SK-N-SH (cell line): Measurements from ENCODE around the gene NRG3. TPM values are rescaled to one million over a fixed set of nuclear protein-coding genes. Genes with fewer than 3 reads are reported as not detected.

Experiments used
- CTCF ChIA-PET: fragments of 300-600, 350-600 bp; formaldehyde crosslinking; extraction: SDS; loops from one replicate; lab custom pipeline; 2021; lab: Yijun Ruan, JAX
- POLR2A ChIA-PET: fragments of 350-600 bp; sonication (Branson Sonifier 250); formaldehyde crosslinking; extraction: SDS; loops from one replicate; lab custom pipeline; 2020; ENCODE audit warnings: antibody characterized with exemption, inconsistent platforms; lab: Yijun Ruan, JAX
- DNase-seq: peaks from one replicate; pipeline ENCODE4 v3.0.0; 2012
- H2AFZ ChIP-seq: fragments of 200-600 bp; sonication (generic); 2 replicates; pipeline ENCODE4 v1.8.1; 2016; ENCODE audit warnings: antibody characterized with exemption, mild to moderate bottlenecking, low read depth
- H3F3A ChIP-seq: fragments of 200-600 bp; sonication (generic); replicated peaks from 2 replicates; pipeline ENCODE3; 2016; ENCODE audit warnings: antibody characterized with exemption, mild to moderate bottlenecking; ENCODE audit not compliant: insufficient read depth
- H3K27ac ChIP-seq, 2 experiments: fragments of 200-500 bp in 1 of 2; fragments of 200-600 bp in 1 of 2; sonication (Bioruptor generic) in 1 of 2; sonication (generic), shearing (Covaris generic) in 1 of 2; 2 replicates each; pipeline versions ENCODE4 v1.5.1 to v1.6.1; 2014 to 2016; ENCODE audit warnings: low read depth in 2 of 2, inconsistent platforms in 1 of 2, low read length in 1 of 2, mild to moderate bottlenecking in 1 of 2, mixed read lengths in 1 of 2
- H3K27me3 ChIP-seq: fragments of 200-600 bp; sonication (generic), shearing (Covaris generic); 2 replicates; pipeline ENCODE4 v1.6.1; 2016; ENCODE audit warnings: mixed run types; ENCODE audit not compliant: insufficient read depth
- H3K36me3 ChIP-seq, 2 experiments: fragments of 200-500 bp in 1 of 2; fragments of 200-600 bp in 1 of 2; sonication (Bioruptor generic) in 1 of 2; sonication (generic) in 1 of 2; replicated peaks in 1 of 2; 2 replicates each; pipeline versions ENCODE3 to v1.5.1; 2014 to 2016; ENCODE audit warnings: low read length in 1 of 2, mild to moderate bottlenecking in 1 of 2; ENCODE audit not compliant: insufficient read depth in 2 of 2, control insufficient read depth in 1 of 2
- H3K4me1 ChIP-seq, 2 experiments: fragments of 200-500 bp in 1 of 2; fragments of 200-600 bp in 1 of 2; sonication (Bioruptor generic) in 1 of 2; sonication (generic), shearing (Covaris generic) in 1 of 2; 2 replicates each; pipeline versions ENCODE4 v1.5.1 to v1.6.1; 2014 to 2016; ENCODE audit warnings: low read depth in 1 of 2, low read length in 1 of 2, mixed run types in 1 of 2; ENCODE audit not compliant: insufficient read depth in 2 of 2, control insufficient read depth in 1 of 2
- H3K4me2 ChIP-seq: fragments of 200-600 bp; sonication (generic), shearing (Covaris generic); 2 replicates; pipeline ENCODE4 v1.6.1; 2017; ENCODE audit warnings: mixed run types
- H3K4me3 ChIP-seq, 2 experiments: fragments of 200-500 bp in 1 of 2; fragments of 200-600 bp in 1 of 2; sonication (Bioruptor generic) in 1 of 2; sonication (generic), shearing (Covaris generic) in 1 of 2; 2 replicates each; pipeline versions ENCODE4 v1.5.1 to v1.8.1; 2014 to 2016; ENCODE audit warnings: low read depth in 2 of 2, inconsistent platforms in 1 of 2, low read length in 1 of 2, mild to moderate bottlenecking in 1 of 2, mixed read lengths in 1 of 2, moderate library complexity in 1 of 2
- H3K79me2 ChIP-seq: fragments of 200-600 bp; sonication (generic); 2 replicates; pipeline ENCODE4 v1.8.1; 2017; ENCODE audit warnings: mild to moderate bottlenecking; ENCODE audit not compliant: insufficient read depth
- H3K9ac ChIP-seq: fragments of 200-600 bp; sonication (generic); 2 replicates; pipeline ENCODE4 v1.6.1; 2017; ENCODE audit warnings: mixed run types
- H3K9me2 ChIP-seq: fragments of 200-600 bp; sonication (generic); 2 replicates; pipeline ENCODE4 v1.6.1; 2017; ENCODE audit warnings: mixed run types
- H3K9me3 ChIP-seq: fragments of 200-600 bp; sonication (generic); 2 replicates; pipeline ENCODE4 v1.6.1; 2017; ENCODE audit warnings: mixed run types, mild to moderate bottlenecking, moderate library complexity
- H4K20me1 ChIP-seq: fragments of 200-600 bp; sonication (generic); 2 replicates; pipeline ENCODE4 v1.6.1; 2017; ENCODE audit warnings: mild to moderate bottlenecking, mixed run types; ENCODE audit not compliant: insufficient read depth
- EP300 ChIP-seq, 2 experiments: IDR thresholded peaks; 2 replicates each; pipeline versions ENCODE4 v1.4.0 to v1.6.1; 2012; ENCODE audit warnings: borderline replicate concordance in 1 of 2, low read depth in 1 of 2, low read length in 1 of 2
- FOXM1 ChIP-seq: IDR thresholded peaks from 2 replicates; pipeline ENCODE4 v1.4.0; 2012; ENCODE audit warnings: low read depth, mild to moderate bottlenecking
- GABPA ChIP-seq: IDR thresholded peaks from 2 replicates; pipeline ENCODE4 v1.4.0; 2012; ENCODE audit warnings: low read depth, mild to moderate bottlenecking
- MXI1 ChIP-seq: IDR thresholded peaks from 2 replicates; pipeline ENCODE4 v1.6.1; 2012; ENCODE audit warnings: mild to moderate bottlenecking, low read depth, low read length, improper control_type of control experiment
- NFIC ChIP-seq: IDR thresholded peaks from 2 replicates; pipeline ENCODE4 v1.4.0; 2012; ENCODE audit warnings: borderline replicate concordance
- POLR2AphosphoS5 ChIP-seq: IDR thresholded peaks from 2 replicates; pipeline ENCODE4 v1.6.1; 2012; ENCODE audit warnings: low read depth, low read length
- RCOR1 ChIP-seq: fragments of 150-350 bp; IDR thresholded peaks from 2 replicates; pipeline ENCODE4 v1.6.1; 2017; ENCODE audit warnings: antibody characterized with exemption, low read length
- TAF1 ChIP-seq: IDR thresholded peaks from 2 replicates; pipeline ENCODE4 v1.6.1; 2012; ENCODE audit warnings: low read depth, mild to moderate bottlenecking, low read length, moderate library complexity, borderline replicate concordance
- TEAD4 ChIP-seq: IDR thresholded peaks from 2 replicates; pipeline ENCODE4 v1.4.0; 2012; ENCODE audit warnings: mild to moderate bottlenecking, borderline replicate concordance; ENCODE audit not compliant: insufficient read depth
- polyA plus RNA-seq, 3 experiments: library from polyadenylated mRNA; depleted of rRNA; stranded (reverse); fragments of >200 nt; gene quantifications; 2 replicates each; pipeline ENCODE4 v1.2.3, GENCODE V29; 2012
- TF ChIP-seq, protein P1 (sequence below): IDR thresholded peaks from 2 replicates; pipeline ENCODE4 v1.6.1; 2012; ENCODE audit warnings: mild to moderate bottlenecking, low read depth, low read length, moderate library complexity
- TF ChIP-seq, protein P2 (sequence below): IDR thresholded peaks from 2 replicates; pipeline ENCODE4; 2012
- TF ChIP-seq, protein P3 (sequence below): fragments of 150-350 bp; IDR thresholded peaks from 2 replicates; pipeline ENCODE4 v1.6.1; 2017; ENCODE audit warnings: antibody characterized with exemption, low read length, low read depth, borderline replicate concordance

Gene NRG3
- polyA plus RNA-seq, 1 of the 3 experiments (the other 2 are of a cell fraction), result 0.03 TPM

DNA sequence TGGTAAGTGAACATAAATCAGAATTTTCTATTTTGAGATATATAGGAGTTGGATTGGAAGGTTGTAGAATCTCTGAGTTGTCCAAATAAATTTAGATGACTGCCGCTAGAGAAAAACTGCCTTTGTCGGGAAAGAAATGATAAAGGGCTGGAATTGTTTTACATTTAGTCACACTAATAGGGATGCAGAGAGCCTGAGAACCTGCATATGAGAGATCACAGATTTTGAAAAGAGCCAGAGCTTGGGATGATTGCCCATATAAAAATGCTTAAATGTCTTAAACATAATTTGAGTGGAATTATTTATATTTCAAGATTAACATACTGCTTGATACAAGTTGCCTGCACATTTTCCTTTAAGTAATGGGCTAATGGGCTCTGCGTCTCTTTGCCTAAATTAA is 660.5 kb downstream of the NRG3 start (continued):
- TF ChIP-seq EP300 (IDR thresholded peaks at IDR 0.05; ENCODE audit: borderline replicate concordance in 1 of 2, low read depth in 1 of 2, low read length in 1 of 2) (0 out of 4 replicates have a peak, but pooled peaks of 1 of the 2 experiments have one; percentile 47), TEAD4 (peak; percentile 57; the same call in 1 of the 2 replicates), FOXM1 (no peak)
- TF ChIP-seq, protein P1, sequence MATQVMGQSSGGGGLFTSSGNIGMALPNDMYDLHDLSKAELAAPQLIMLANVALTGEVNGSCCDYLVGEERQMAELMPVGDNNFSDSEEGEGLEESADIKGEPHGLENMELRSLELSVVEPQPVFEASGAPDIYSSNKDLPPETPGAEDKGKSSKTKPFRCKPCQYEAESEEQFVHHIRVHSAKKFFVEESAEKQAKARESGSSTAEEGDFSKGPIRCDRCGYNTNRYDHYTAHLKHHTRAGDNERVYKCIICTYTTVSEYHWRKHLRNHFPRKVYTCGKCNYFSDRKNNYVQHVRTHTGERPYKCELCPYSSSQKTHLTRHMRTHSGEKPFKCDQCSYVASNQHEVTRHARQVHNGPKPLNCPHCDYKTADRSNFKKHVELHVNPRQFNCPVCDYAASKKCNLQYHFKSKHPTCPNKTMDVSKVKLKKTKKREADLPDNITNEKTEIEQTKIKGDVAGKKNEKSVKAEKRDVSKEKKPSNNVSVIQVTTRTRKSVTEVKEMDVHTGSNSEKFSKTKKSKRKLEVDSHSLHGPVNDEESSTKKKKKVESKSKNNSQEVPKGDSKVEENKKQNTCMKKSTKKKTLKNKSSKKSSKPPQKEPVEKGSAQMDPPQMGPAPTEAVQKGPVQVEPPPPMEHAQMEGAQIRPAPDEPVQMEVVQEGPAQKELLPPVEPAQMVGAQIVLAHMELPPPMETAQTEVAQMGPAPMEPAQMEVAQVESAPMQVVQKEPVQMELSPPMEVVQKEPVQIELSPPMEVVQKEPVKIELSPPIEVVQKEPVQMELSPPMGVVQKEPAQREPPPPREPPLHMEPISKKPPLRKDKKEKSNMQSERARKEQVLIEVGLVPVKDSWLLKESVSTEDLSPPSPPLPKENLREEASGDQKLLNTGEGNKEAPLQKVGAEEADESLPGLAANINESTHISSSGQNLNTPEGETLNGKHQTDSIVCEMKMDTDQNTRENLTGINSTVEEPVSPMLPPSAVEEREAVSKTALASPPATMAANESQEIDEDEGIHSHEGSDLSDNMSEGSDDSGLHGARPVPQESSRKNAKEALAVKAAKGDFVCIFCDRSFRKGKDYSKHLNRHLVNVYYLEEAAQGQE, result no peak

DNA sequence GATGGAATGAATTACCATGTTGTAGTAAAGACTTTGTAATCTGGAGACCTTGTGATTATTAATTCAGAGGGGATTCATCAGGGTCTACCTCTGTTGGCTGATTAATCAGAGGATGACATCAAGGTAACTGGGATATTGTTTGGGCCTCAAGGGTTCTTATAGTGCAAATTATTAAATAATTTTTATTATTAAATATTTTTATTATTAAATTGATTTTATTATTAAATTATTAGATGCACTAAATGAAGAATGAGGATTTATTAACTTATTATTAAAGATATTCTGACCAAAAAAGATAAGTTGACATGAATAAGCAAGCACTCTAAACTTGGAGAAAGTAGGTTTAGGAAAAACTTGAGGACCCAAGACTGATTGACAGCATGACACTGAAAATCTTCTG is 661.7 kb downstream of the NRG3 start:
- Histone ChIP-seq H3K9me2 (no peaks in the 10 kb centered on the region), H3K4me1 (peaks cover 0 to 4% of the 10 kb centered on the region in 2 experiments; a peak in 2 of 4 replicates), H3K79me2 (no peaks in the 10 kb centered on the region; the same call in 1 of the 2 replicates), H3K9me3 (no peaks in the 10 kb centered on the region), H4K20me1 (no peaks in the 10 kb centered on the region), H3K27ac (no peak overlapping the region), H3K9ac (no peak overlapping the region), H3K36me3 (no peaks in the 10 kb centered on the region), H3K4me3 (no peak overlapping the region), H3F3A (no peaks in the 10 kb centered on the region), H3K27me3 (no peaks in the 10 kb centered on the region), H2AFZ (no peak overlapping the region), H3K4me2 (no peak overlapping the region)
- no peak for DNase-seq
- CTCF ChIA-PET, result no interaction called here
- POLR2A ChIA-PET, result no interaction called here
- no peak for TF ChIP-seq TAF1
- TF ChIP-seq, protein P1, result no peak
- TF ChIP-seq GABPA, result no peak
- TF ChIP-seq, protein P2, sequence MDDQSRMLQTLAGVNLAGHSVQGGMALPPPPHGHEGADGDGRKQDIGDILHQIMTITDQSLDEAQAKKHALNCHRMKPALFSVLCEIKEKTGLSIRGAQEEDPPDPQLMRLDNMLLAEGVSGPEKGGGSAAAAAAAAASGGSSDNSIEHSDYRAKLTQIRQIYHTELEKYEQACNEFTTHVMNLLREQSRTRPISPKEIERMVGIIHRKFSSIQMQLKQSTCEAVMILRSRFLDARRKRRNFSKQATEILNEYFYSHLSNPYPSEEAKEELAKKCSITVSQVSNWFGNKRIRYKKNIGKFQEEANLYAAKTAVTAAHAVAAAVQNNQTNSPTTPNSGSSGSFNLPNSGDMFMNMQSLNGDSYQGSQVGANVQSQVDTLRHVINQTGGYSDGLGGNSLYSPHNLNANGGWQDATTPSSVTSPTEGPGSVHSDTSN, result no peak
- no peak for TF ChIP-seq MXI1
- TF ChIP-seq EP300 (IDR thresholded peaks at IDR 0.05; ENCODE audit: borderline replicate concordance in 1 of 2, low read depth in 1 of 2, low read length in 1 of 2), result no peak
- TF ChIP-seq, protein P3, sequence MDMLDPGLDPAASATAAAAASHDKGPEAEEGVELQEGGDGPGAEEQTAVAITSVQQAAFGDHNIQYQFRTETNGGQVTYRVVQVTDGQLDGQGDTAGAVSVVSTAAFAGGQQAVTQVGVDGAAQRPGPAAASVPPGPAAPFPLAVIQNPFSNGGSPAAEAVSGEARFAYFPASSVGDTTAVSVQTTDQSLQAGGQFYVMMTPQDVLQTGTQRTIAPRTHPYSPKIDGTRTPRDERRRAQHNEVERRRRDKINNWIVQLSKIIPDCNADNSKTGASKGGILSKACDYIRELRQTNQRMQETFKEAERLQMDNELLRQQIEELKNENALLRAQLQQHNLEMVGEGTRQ, result no peak
- no peak for TF ChIP-seq POLR2AphosphoS5
- no peak for TF ChIP-seq NFIC
- TF ChIP-seq RCOR1, result no peak
